ENCODE results near the gene FNDC5. TPM values are rescaled to one million over a fixed set of nuclear protein-coding genes. Genes with fewer than 3 reads are reported as not detected.

Gene FNDC5
- total RNA-seq, 3 donors from 2014 or later (not counting 1 experiment from before 2014, with no cell fraction given), result 0.36 TPM; not detected in 2

- Mint-ChIP-seq H3K36me3 (no peaks in the 10 kb centered on the region), H3K9me3 (no peaks in the 10 kb centered on the region), H3K4me1 (peaks cover 0 to 26% of the 10 kb centered on the region in 2 donors), H3K4me3 (peak overlapping the region; percentile 66), H3K27ac (no peak overlapping the region), H3K27me3 (ENCODE audit: low read depth in 2 of 2) (peaks cover 28 to 41% of the 10 kb centered on the region in 2 donors)
- intact Hi-C loops (cut with micrococcal nuclease), result loop anchor here (1.0 to 10.0 kb wide), 3 partner anchors 159 to 427 kb away; no protein-coding TSS in a partner anchor
- Histone ChIP-seq H3K27ac (ENCODE audit: low read length) (no peak overlapping the region), H3K4me3 (ENCODE audit: low read length) (no peak overlapping the region), H3K9me3 (ENCODE audit: control insufficient read depth, insufficient read depth, low read length) (no peaks in the 10 kb centered on the region), H3K36me3 (ENCODE audit: control insufficient read depth, insufficient read depth, low read length) (no peaks in the 10 kb centered on the region), H3K4me1 (ENCODE audit: control insufficient read depth, insufficient read depth, low read length) (peaks cover 28% of the 10 kb centered on the region), H3K27me3 (ENCODE audit: control insufficient read depth, insufficient read depth, low read length) (peaks cover 24% of the 10 kb centered on the region)
- DNase-seq (peak in 1 of 2 donors; percentile 21), ATAC-seq (no peak)
- no peak for TF ChIP-seq CTCF (IDR thresholded peaks at IDR 0.05)
- 54% methylated on average over 12 of the region's 13 CpGs for WGBS (ENCODE audit: insufficient coverage)
These were observed 866 bp upstream of the FNDC5 start for GRCh38 chr1:32871364-32872191.

- no peaks in the 10 kb centered on the region for H3K9me3 ChIP-seq (ENCODE audit: control insufficient read depth, insufficient read depth, low read length)
- 77% methylated on average over 16 of the region's 16 CpGs for WGBS (ENCODE audit: insufficient coverage)
- H3K27ac Mint-ChIP-seq, result peak overlapping the region in 1 of 2 donors; percentile 75
- H3K27me3 ChIP-seq (ENCODE audit: control insufficient read depth, insufficient read depth, low read length), result peaks cover 24% of the 10 kb centered on the region
- peaks cover 18 to 32% of the 10 kb centered on the region in 2 donors for H3K27me3 Mint-ChIP-seq (ENCODE audit: low read depth in 2 of 2)
- no peaks in the 10 kb centered on the region for H3K36me3 ChIP-seq (ENCODE audit: control insufficient read depth, insufficient read depth, low read length)
- TF ChIP-seq CTCF (IDR thresholded peaks at IDR 0.05), result no peak
- H3K9me3 Mint-ChIP-seq, result no peaks in the 10 kb centered on the region
- peaks cover 0 to 26% of the 10 kb centered on the region in 2 donors for H3K4me1 Mint-ChIP-seq
- H3K36me3 Mint-ChIP-seq, result no peaks in the 10 kb centered on the region
- intact Hi-C loops (cut with micrococcal nuclease), result loop anchor here (10.0 kb wide), 1 partner anchor 425 kb away; no protein-coding TSS in a partner anchor
- DNase-seq, result no peak
- no peak overlapping the region for H3K4me3 ChIP-seq (ENCODE audit: low read length)
- H3K4me1 ChIP-seq (ENCODE audit: control insufficient read depth, insufficient read depth, low read length), result peaks cover 26% of the 10 kb centered on the region
- H3K27ac ChIP-seq (ENCODE audit: low read length), result no peak overlapping the region
- no peak for ATAC-seq
- H3K4me3 Mint-ChIP-seq, result peak overlapping the region; percentile 68
These were observed 643 bp downstream of the FNDC5 start for GRCh38 chr1:32869923-32870614.

- TF ChIP-seq CTCF (IDR thresholded peaks at IDR 0.05), result no peak
- Mint-ChIP-seq H3K4me3 (peak overlapping the region; percentile 68), H3K27me3 (ENCODE audit: low read depth in 2 of 2) (peaks cover 10 to 28% of the 10 kb centered on the region in 2 donors), H3K9me3 (no peaks in the 10 kb centered on the region), H3K36me3 (no peaks in the 10 kb centered on the region), H3K27ac (no peak overlapping the region), H3K4me1 (peaks cover 0 to 26% of the 10 kb centered on the region in 2 donors)
- Histone ChIP-seq H3K4me1 (ENCODE audit: control insufficient read depth, insufficient read depth, low read length) (peaks cover 26% of the 10 kb centered on the region), H3K4me3 (ENCODE audit: low read length) (no peak overlapping the region), H3K9me3 (ENCODE audit: control insufficient read depth, insufficient read depth, low read length) (no peaks in the 10 kb centered on the region), H3K36me3 (ENCODE audit: control insufficient read depth, insufficient read depth, low read length) (peaks cover 3% of the 10 kb centered on the region), H3K27me3 (ENCODE audit: control insufficient read depth, insufficient read depth, low read length) (peaks cover 24% of the 10 kb centered on the region), H3K27ac (ENCODE audit: low read length) (no peak overlapping the region)
- DNase-seq (no peak), ATAC-seq (no peak)
- intact Hi-C loops (cut with micrococcal nuclease), result no loop called here
- 83% methylated on average over 9 of the region's 9 CpGs for WGBS (ENCODE audit: insufficient coverage)
These were observed 1.8 kb downstream of the FNDC5 start for GRCh38 chr1:32868806-32869455.

Measured in natural killer cell (primary cell).